GM21619 (cell line): Measurements from ENCODE around the gene MRPS17.

Source experiments
- ATAC-seq: cut with Tn5 transposase; IDR thresholded peaks from one replicate; pipeline ENCODE4 v1.9.1; 2021; ENCODE audit not compliant: unreplicated experiment

The MRPS17 gene

DNA sequence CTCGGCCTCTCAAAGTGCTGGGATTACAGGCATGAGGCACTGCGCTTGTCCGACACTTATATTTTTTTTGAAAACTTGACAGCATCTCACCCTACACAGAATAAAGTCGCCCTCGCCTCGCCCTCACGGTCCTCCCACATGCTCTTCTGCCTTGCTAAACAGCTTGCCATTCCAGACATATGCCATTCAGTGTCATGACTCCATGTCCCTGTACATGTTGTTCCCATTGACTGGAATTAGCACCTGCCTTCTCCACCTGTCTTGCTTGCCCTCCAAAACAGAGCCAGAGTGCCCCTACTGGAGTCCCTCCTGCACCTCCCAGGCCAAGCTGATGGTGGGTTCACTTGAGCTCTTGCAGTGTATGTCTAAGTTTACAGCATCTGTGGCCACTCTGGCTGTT, 18.9 kb downstream of the MRPS17 start:
- ATAC-seq, result no peak

DNA sequence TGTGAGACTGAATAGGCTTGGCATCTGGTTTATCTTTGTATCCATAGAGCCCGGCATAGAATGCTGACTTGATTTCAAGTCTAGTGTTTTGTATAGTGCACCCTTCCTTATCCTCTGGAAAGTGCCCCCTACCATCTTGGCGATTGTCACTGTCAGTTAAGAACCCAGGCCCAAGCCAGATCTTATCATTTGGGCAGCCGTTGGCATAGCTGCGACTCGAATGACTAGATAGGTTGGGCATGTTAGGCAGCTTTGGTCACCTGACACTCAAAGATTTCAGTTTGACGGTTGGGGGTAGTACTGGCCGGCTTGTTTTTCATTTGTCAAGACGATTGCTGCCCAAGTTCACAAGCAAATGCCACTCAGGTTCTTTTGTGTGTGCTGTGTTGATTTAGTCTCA, 19.3 kb downstream of the MRPS17 start:
- no peak for ATAC-seq

DNA sequence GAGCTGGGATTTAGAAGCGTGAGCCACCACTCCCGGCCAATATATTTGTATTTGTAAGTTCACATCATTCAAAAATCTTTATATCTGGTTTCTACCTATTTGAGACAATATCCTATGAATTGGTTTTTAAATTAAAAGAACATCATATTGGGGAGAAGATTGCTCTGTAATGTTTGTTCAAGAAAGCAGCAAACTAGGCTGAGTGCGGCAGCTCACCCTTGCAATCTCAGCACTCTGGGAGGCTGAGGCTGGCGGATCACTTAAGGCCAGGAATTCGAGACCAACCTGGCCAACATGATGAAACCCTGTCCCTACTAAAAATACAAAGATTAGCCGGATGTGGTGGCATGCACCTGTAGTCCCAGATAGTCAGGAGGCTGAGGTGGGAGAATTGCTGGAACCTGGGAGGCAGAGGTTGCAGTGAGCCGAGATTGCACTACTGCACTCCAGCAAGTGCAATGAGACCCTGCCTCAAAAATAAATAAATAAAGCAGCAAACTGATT, 22.1 kb downstream of the MRPS17 start:
- no peak for ATAC-seq

DNA sequence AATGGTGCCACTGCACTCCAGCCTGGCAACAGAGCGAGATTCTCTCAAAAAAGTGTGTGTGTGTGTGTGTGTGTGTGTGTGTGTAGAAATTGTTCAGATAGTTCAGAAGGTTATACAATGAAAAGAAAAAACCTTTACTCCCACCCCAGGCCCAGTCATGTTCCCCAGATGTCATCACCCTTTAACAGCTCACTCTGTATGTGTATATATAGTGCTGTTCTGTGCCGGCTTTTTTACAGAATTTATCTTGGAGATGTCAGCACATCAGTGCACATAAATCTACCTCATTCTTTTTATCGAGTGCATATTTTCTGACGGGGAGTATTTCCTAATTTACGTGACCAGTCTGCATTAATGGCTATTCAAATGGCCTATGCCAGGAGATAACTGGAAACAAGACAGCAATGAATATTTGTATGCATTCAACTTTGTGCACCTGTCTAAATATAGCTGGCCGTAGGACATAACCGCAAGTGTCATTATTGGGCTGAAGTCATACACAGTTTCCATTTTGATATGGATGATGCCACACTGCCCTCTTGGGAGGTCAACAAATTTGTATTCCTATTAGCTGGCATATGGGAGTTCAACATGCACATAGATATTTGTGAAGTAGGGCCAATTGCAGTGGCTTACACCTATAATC, 24.4 kb downstream of the MRPS17 start:
- ATAC-seq, result no peak

DNA sequence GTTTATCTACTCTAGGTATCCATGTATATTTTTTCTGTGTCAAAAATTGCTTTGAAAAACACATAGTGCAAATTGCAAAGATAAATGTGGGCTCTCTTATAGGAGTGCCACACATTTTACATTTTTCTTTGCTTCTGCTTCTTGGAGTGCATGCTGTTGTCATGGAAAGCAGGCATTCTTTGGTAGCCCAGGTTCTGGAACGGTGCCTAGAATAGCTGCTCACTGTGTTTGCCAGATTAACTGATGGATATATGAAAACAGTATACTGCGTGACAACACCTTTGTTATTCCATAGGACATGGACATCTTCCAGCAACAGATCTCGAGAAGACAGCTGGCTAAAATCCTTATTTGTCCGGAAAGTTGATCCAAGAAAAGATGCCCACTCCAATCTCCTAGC, 26.2 kb downstream of the MRPS17 start:
- no peak for ATAC-seq

DNA sequence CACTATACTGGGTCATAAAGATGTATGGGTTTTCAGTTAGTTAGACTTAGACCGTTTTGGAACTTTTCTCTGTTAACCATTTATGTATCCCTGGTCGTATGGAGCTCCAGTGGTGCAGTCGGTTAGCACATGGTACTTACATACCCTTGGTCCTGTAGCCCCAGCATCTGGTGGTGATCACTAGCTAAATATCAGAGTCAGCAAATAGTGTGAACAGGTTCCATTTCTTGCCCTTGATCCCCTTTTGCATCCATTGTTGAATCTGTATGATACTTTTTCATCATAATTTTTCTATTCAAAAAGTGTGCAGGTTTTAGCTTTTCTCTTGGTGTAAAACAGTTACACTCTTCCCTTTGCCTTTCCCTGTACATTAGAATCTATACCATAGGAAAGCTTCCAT, 28.6 kb downstream of the MRPS17 start:
- no peak for ATAC-seq

DNA sequence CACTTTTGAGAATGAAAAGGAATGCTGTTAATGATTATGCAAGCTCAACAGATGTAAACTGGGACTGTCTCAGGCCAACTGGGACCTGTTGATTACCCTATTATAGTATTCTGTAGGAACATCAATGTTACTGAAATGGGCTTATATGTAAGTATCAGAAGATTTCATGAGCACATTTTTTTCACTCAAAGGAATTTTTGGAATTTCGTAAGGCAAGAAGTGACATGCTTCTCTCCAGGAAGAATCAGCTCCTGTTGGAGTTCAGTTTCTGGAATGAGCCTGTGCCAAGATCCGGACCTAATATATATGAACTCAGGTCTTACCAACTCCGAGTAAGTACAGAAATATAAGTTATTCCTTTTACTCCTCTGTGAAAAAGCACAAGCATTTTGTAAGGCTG, 31.9 kb downstream of the MRPS17 start:
- ATAC-seq, result no peak

DNA sequence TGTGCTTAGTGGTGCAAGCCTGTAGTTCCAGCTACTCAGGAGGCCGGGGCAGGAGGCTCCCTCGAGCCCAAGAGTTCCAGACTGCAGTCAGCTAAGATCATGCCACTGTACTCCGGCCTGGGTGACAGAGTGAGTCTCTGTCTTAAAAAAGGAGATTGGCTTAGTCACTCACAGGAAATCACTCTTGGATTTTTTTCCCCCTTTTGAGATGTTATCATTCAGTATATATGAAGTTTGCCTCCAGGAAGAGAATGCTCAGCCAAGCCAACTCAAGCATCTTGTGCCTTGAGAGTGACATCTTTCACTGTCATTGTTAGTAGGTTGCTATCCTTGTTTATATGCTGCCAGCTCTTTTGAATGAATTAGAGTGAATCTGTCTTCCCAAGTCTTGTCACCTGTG, 40.7 kb downstream of the MRPS17 start:
- ATAC-seq, result no peak

DNA sequence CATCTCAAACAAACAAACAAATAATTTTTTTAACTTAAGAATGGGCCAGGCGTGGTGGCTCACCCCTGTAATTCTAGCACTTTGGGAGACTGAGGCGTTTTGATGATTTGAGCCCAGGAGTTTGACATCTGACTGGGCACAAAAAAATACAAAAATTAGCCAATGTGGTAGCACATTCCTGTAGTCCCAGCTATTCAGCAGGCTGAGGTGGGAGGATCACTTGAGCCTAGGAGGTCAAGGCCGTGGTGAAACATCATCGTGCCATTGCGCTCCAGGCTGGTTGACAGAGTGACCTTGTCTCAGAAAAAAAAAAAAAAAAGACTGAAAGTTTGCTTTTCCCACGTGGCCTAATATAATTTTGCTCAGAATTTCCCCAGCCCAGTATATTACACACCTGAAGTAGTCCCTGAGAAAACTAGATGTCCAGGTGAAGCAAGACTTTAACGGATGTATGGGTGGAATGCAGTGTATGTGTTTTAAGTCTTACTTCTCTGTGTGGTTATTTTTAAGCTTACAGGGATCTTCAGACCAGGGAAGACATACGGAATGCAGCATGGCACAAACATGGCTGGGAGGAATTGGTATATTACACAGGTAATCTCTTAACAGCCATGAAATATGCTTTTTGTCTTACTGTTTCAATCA, 45.3 kb downstream of the MRPS17 start:
- no peak for ATAC-seq

DNA sequence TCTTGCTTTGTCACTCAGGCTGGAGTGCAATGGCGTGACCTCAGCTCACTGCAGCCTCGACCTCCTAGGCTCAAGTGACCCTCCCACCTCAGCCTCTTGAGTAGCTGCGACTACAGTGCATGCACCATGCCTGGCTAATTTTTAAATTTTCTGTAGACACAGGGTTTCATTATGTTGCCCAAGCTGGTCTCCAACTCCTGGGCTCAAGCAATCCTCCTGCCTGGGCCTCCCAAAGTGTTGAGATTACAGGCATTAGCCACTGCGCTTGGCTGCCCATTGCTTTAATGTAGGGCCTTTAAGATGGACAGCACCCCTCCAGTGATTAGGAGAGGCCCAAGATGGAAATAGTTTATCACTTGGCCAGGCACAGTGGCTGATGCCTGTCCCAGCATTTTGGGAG, 52.1 kb downstream of the MRPS17 start:
- ATAC-seq, result no peak
